GM23338 (cell line): ENCODE measurements around the gene WIF1.

Experiments
- EZH2 ChIP-seq: fragments of 200-600 bp; sonication (generic); IDR thresholded peaks from one replicate; pipeline ENCODE4 v1.8.0; 2017; ENCODE audit warnings: antibody characterized with exemption, mild to moderate bottlenecking, low read depth; ENCODE audit not compliant: unreplicated experiment
- TF ChIP-seq, protein P1 (sequence below), 2 experiments: fragments of 200-600 bp in 1 of 2; sonication (generic) in 1 of 2; conservative IDR thresholded peaks; 2 replicates each; pipeline versions ENCODE4 v1.5.1 to v1.6.1; 2016 to 2017; ENCODE audit warnings: antibody characterized with exemption in 2 of 2, low read depth in 2 of 2, mild to moderate bottlenecking in 2 of 2, moderate library complexity in 1 of 2
- TF ChIP-seq, protein P2 (sequence below): IDR thresholded peaks from one replicate; pipeline ENCODE4 v1.6.1; 2018; ENCODE audit warnings: antibody characterized with exemption; ENCODE audit not compliant: unreplicated experiment
- TF ChIP-seq, protein P3 (sequence below): IDR thresholded peaks from 2 replicates; pipeline ENCODE4 v1.6.1; 2016; ENCODE audit warnings: antibody characterized with exemption

DNA sequence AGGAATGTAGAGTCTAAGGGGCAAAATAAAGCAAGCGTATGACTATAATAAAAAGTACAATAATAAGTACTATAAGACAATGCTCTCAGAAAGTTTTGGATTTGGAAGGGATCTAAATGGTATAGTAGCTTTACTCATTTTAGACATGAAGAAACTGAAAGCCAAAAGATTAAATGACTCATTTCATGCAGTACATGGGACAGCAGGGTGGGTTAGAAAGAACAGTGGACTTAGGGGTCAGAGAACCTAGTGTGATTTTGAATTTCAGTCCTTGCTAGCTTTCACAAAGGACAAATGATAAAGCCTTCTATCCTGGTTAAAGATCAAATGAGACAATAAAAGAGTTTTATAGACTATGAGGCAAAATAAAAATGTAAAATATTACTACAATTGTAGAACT, 41.5 kb upstream of the WIF1 start:
- TF ChIP-seq, protein P1, sequence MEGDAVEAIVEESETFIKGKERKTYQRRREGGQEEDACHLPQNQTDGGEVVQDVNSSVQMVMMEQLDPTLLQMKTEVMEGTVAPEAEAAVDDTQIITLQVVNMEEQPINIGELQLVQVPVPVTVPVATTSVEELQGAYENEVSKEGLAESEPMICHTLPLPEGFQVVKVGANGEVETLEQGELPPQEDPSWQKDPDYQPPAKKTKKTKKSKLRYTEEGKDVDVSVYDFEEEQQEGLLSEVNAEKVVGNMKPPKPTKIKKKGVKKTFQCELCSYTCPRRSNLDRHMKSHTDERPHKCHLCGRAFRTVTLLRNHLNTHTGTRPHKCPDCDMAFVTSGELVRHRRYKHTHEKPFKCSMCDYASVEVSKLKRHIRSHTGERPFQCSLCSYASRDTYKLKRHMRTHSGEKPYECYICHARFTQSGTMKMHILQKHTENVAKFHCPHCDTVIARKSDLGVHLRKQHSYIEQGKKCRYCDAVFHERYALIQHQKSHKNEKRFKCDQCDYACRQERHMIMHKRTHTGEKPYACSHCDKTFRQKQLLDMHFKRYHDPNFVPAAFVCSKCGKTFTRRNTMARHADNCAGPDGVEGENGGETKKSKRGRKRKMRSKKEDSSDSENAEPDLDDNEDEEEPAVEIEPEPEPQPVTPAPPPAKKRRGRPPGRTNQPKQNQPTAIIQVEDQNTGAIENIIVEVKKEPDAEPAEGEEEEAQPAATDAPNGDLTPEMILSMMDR (conservative IDR thresholded peaks at IDR 0.05; ENCODE audit: low read depth in 2 of 2) = no peak
- TF ChIP-seq EZH2 = no peak
- TF ChIP-seq, protein P2, sequence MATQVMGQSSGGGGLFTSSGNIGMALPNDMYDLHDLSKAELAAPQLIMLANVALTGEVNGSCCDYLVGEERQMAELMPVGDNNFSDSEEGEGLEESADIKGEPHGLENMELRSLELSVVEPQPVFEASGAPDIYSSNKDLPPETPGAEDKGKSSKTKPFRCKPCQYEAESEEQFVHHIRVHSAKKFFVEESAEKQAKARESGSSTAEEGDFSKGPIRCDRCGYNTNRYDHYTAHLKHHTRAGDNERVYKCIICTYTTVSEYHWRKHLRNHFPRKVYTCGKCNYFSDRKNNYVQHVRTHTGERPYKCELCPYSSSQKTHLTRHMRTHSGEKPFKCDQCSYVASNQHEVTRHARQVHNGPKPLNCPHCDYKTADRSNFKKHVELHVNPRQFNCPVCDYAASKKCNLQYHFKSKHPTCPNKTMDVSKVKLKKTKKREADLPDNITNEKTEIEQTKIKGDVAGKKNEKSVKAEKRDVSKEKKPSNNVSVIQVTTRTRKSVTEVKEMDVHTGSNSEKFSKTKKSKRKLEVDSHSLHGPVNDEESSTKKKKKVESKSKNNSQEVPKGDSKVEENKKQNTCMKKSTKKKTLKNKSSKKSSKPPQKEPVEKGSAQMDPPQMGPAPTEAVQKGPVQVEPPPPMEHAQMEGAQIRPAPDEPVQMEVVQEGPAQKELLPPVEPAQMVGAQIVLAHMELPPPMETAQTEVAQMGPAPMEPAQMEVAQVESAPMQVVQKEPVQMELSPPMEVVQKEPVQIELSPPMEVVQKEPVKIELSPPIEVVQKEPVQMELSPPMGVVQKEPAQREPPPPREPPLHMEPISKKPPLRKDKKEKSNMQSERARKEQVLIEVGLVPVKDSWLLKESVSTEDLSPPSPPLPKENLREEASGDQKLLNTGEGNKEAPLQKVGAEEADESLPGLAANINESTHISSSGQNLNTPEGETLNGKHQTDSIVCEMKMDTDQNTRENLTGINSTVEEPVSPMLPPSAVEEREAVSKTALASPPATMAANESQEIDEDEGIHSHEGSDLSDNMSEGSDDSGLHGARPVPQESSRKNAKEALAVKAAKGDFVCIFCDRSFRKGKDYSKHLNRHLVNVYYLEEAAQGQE = no peak
- TF ChIP-seq, protein P3, sequence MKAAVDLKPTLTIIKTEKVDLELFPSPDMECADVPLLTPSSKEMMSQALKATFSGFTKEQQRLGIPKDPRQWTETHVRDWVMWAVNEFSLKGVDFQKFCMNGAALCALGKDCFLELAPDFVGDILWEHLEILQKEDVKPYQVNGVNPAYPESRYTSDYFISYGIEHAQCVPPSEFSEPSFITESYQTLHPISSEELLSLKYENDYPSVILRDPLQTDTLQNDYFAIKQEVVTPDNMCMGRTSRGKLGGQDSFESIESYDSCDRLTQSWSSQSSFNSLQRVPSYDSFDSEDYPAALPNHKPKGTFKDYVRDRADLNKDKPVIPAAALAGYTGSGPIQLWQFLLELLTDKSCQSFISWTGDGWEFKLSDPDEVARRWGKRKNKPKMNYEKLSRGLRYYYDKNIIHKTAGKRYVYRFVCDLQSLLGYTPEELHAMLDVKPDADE = no peak
